GM19328 (cell line): Measurements from ENCODE around the gene PARN.
"Not testable (repeated sequence)": the region's sequence is repeated elsewhere in the genome, so short reads cannot be mapped to it uniquely, and the experiment has no call there.

Experiments used
- ATAC-seq: cut with Tn5 transposase; IDR thresholded peaks from one replicate; pipeline ENCODE4 v1.9.1; 2021; ENCODE audit warnings: mild to moderate bottlenecking, moderate library complexity; ENCODE audit not compliant: unreplicated experiment

PARN gene

DNA sequence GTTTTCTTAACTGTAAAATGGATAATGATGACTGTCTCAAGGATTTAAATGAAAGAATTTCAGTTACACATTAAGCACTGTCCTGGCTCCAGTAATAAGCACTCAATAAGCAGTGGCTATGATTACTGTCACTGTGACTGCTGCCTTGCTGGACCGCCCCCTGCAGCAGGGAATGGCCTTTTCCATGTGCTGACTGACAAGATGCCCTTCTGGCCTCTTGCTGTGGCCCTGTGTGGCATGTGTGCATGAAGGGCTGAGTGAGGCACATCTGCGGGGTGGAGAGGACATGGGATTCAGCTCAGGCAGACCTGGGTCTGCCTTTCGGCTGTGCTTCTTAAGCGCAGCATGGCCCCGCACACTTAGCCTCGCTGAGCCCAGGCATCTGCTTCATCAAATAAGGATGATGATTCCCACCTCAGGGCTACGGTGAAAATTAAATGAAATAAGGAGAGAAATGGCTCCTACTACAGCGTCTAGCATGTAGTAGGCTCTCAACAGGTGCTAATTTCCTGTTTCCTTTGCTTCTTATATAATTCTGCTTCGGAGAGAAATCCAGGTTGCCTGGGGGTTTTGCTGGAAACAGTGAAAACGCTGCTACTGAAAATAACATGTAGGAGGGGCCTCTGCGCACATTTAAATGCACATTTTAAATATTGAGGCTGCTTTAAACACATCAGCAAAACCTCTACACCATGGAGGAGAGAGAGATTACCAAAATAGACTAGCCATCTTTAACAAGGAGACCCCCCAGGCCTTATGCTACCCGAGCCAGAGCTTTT, 183.9 kb downstream of the PARN start:
- no peak for ATAC-seq

GRCh38 chr16:14444979-14445810, 184.9 kb downstream of the PARN start:
- ATAC-seq, result no peak

DNA sequence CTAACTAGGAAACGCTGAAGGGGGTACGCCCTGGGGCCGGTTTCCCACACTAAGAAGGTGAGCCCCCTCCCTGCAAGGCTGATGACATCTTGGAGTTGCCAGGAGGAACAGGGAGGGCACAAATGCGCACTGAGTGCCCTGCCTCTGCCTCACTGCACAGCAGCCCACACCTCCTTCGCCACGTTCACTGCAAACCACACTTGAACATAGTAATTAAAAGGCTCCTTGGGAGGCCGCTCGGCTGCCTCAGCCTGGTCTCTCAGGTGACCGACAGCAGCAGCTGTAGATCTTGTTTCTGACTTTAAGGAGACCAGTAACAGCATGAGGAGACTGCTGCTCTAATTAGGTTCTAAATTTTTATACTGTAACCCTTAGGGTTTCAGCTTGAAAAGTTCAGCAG, 188.5 kb downstream of the PARN start:
- not testable (repeated sequence) for ATAC-seq

- ATAC-seq, result no peak
Measured at GRCh38 chr16:14438256-14438655, 191.8 kb downstream of the PARN start.

DNA sequence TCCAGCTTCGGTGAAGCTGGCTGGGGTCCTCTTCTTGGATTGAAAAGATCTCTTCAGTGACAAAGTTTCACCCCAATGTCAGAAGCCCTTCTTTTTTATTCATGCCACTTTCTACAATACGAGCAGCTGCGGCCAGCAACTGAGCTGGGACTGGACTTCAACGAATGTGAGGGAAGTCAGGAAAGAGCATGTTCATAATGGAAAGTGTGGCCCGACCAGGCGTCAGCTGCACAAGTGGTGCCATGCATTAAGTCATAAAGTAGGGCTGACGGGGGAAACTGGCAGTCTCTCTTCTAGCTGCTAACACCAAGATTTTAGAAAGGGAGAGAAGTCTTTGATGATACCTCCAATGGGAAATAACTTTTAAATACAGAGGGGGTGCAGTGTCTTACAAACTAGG, 192.6 kb downstream of the PARN start:
- no peak for ATAC-seq

DNA sequence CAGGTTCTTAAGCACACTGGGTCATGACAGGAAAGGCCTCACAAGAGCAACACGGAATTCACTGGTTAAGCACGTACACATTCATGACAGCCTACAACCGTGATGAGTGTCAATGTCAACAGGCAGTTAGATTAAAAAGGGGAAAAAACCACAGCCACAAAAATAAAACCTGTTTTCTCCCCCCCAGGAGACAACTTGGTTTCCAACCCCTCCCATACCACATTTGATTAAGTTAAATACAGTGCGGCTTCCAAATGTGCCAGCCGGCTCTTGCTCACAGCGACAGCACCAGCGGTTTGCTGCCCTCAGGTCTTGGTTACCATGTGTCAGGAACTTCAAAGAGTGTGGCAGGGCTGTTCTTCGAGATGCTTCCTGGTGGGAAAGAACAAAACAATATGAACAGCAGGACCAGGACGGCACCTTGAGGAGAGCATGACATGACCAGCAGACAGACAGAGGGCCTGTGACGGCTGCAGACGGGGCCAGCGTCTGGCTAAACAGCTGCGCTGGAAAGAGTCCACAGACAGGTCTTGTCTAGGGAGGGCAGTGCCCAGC, 193.6 kb downstream of the PARN start:
- no peak for ATAC-seq

GRCh38 chr16:14434860-14435259, 195.2 kb downstream of the PARN start:
- ATAC-seq, result no peak

DNA sequence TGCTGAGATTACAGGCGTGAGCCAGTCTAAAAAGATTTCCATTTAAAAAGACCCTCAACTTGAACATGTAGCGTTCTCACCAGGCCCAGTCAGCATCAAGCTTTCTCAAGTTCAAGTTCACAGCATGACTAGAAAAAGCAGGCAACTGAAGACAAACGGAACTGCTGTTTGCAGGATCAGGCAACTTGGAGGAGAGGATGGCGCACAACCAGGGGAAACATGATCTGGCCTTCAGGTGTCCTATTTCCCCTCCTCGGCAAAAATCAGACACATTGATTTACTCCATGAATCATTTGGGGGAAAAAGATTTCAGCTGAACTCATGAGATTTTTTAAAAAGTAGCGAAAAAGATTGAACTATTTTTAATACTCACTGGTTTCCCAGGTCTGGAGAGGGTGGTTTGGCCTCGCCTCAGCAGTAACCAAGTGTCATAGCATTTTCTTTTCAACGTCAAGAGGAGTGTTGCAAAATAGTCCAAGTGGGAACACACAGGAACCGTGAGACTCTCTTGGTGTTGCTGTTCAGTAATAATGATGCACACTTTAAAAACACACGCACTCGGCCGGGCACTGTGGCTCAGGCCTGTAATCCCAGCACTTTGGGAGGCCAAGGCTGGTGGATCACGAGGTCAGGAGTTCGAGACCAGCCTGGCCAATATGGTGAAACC, 201.0 kb downstream of the PARN start:
- not testable (repeated sequence) for ATAC-seq

GRCh38 chr16:14428043-14428442, 202.0 kb downstream of the PARN start:
- ATAC-seq, result no peak

DNA sequence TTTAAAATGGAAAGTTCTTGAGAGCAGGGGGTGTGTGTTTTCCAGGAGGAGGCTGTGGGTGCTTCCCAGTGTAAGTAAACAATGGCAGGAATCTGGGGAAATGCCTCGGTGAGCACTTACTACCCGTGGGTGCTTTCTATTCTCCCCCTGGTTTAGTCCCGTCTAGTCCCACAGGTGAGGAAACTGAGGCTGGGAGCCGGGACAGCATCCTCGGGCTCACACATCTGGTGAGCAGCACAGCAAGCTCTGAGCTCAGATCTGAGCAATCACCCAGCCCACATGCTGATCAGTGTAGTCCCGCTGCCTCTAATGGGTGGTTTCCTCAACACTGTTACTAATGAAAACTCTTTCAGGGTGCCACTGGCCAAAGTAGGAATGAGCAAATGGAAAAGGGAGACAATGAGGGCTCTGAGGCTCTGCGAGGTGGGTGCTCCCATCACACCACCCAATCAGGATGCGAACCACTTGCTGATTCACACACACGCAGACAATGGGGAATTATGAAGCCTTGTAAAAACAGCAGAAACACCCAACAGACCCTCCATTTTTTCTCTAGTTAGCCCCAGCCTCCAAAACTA, 202.6 kb downstream of the PARN start:
- no peak for ATAC-seq

DNA sequence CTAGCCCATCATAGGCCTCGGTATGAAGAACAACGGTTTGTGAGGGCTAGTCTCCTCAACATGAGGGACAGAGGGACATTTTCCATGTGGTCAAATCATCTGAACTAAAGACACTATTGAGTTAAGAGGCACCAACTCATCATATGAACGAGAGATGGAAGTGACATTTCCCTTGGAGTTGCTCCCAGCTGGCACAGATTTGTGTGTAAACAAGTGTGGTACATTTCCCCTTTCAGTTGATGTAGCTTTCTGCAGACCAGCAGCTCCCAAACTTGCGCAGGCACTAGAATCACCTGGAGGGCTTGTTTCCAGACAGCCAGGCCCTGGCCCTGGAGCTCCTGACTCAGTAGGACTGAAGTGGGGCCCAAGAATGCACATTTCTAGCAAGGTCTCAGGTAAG, 205.5 kb downstream of the PARN start:
- no peak for ATAC-seq

GRCh38 chr16:14423344-14423743, 206.7 kb downstream of the PARN start:
- no peak for ATAC-seq

DNA sequence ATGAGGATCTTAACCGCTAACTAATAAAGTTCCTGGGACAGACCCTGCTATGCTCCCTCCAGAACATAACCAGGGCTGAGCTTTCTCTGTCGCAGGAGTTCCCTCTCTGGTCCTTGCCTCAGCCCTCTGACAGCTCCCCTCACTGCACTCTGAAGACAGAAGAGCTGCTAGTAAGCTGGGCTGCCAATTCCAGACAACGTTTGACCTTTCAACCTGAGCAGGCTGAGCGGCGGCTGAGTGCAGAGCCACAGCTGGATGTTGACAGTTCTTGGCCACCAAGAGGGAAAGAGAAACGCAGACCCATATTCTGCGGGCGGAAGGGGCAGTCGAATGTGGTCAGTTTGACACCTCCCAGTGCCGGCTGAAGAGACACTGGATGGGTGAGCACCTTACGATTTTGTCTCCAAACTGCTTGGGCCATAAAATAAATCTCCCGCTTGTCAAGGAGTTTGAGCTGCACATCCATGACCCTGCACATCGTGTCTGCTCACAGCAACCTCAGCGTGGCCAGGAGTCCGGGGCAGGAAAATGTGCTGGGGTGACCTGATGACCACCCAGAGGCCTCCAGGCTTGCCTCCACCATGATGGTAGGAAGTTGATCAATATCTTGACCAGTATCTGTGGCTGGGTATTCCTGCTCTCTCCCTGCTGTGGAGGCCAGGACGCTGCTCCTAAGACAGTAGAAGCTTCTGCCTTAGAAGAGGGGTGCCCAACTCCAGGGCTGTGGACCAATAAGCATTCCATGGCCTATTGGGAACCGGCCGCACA, 209.2 kb downstream of the PARN start:
- no peak for ATAC-seq

GRCh38 chr16:14420243-14420642, 209.8 kb downstream of the PARN start:
- ATAC-seq, result not testable (repeated sequence)

DNA sequence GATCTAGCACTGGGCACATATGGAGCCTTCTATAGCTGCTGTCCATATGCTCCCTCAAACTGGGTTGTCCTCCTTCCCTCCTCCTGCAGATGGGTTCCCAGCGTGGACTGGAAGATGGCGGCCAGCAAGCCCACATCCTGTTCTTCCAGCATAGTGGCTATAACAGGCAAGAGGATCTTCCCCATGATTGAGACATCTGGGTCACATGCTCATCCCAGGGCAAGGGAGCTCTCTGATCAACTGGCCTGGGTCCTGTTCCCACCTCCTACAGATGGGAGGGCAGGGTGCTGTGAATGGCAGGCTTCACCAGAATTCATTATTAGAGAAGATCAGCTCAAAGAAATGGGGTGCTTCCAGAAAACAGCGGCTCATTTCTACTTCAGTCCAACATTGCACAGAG, 210.2 kb downstream of the PARN start:
- no peak for ATAC-seq

DNA sequence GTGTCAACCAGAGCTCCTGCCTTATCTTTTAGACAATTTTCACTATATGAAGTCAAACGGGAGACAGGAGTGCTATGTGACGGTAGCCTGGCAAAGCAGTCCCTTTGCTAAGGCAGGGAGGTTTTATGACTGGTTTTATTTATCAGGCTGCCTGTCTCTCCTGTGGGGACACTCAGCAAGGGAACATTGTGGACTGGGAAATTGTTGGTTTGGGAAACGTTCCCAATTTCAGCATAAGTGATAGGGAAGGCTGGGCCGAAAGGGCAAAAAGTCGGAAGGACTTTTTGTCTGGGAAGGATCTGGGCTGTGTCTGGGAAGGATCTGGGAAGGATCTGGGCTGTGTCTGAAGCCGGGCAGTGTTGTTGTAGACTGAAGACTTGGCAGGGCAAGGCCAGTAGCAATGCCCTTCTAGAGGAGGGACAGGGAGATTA, 211.2 kb downstream of the PARN start:
- ATAC-seq, result no peak

GRCh38 chr16:14416184-14416583, 213.9 kb downstream of the PARN start:
- no peak for ATAC-seq

GRCh38 chr16:14415291-14415690, 214.8 kb downstream of the PARN start:
- ATAC-seq, result no peak

DNA sequence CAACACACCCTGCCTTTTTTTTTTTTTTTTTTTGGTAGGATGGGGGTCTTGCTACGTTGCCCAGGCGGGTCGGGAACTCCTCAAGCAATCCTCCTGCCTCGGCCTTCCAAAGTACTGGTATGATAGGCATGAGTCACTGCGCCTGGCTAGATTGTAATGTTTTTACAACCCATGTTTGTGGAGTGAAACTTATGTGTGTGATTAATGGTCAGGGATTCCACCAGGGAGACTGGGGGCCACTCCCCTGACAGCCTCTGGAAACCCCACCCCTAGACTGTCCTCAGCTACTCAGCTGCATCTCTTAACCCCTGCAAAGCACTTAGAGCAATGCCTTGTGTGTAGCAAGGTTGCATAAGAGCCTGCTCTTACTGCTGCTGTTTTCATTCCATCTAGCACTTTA, 220.5 kb downstream of the PARN start:
- no peak for ATAC-seq

DNA sequence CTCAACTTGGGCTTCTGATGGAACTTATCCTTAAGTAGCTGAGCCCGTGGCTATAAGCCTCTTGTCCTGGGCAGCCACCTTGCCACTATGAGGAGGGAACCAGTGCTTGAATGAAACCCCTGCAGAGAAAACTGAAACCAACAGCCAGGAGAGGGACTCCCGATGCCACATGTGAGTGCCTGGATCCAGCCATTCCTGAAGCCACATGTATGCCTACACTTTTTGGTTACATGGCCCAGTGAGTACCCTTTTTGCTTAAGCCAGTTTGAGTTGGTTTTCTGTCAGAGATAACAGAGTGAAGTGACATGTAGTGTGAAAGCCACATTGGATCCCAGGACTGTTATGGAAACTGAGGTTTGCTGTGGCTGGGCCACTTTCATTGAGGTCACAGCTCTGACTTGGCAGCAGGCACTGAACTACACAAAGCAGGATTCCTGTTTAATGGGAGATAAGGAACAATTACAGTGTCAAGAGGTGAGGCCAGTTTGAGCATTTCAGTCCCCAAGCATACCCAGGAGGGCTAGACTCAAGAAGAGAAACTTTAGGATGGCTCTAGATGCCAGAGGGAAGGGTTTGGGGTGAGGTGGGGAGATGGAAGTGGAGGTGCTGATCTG, 222.2 kb downstream of the PARN start:
- no peak for ATAC-seq
